ENCODE measurements around the gene WFIKKN1. TPM values are rescaled to one million over a fixed set of nuclear protein-coding genes. Genes with fewer than 3 reads are reported as not detected.

Gene WFIKKN1
- total RNA-seq, 4 donors from 2014 or later: 2.3 to 13.1 (median 4.2) TPM

DNA sequence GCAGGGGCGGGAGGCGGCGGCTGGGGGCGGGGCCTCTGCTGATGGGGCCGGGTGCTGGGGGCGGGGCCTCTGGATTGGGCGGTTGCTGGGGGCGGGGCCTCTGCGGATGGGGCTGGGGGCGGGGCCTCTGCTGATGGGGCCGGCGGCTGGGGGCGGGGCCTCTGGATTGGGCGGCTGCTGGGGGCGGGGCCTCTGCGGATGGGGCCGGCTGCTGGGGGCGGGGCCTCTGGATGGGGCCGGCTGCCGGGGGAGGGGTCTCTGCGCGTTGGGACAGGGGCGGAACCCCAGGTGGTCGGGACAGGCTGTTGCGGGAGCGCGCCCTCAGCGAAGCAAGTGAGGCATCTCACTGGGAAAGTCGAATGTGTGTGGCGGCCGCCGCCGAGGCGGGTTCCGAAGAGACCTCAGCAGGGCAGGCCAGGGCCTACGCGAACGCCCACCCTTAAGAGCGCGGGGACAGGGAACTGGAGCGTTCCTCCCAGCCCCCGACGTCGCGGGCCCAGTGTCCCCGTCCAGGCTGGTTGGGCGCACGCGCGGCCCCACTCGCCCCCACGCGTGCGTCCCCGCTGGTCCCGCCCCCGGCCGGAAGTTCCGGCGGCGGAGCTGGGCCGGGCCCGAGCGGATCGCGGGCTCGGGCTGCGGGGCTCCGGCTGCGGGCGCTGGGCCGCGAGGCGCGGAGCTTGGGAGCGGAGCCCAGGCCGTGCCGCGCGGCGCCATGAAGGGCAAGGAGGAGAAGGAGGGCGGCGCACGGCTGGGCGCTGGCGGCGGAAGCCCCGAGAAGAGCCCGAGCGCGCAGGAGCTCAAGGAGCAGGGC, 49.2 kb downstream of the WFIKKN1 start, which contains the start of gene STUB1:
Gene STUB1, plus strand, starts transcription at position 597 of the 811 bp plus-strand sequence. Its CDS starts 116 bp downstream, at position 713.
- TF ChIP-seq POLR2A (IDR thresholded peaks at IDR 0.05) (peak; percentile 44), POLR2AphosphoS5 (IDR thresholded peaks at IDR 0.05) (peak in 2 of 3 donors; percentile 59 to 74), EP300 (IDR thresholded peaks at IDR 0.05; ENCODE audit: low read depth) (no peak)
- TF ChIP-seq, protein P1, sequence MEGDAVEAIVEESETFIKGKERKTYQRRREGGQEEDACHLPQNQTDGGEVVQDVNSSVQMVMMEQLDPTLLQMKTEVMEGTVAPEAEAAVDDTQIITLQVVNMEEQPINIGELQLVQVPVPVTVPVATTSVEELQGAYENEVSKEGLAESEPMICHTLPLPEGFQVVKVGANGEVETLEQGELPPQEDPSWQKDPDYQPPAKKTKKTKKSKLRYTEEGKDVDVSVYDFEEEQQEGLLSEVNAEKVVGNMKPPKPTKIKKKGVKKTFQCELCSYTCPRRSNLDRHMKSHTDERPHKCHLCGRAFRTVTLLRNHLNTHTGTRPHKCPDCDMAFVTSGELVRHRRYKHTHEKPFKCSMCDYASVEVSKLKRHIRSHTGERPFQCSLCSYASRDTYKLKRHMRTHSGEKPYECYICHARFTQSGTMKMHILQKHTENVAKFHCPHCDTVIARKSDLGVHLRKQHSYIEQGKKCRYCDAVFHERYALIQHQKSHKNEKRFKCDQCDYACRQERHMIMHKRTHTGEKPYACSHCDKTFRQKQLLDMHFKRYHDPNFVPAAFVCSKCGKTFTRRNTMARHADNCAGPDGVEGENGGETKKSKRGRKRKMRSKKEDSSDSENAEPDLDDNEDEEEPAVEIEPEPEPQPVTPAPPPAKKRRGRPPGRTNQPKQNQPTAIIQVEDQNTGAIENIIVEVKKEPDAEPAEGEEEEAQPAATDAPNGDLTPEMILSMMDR (IDR thresholded peaks at IDR 0.05): no peak
- H3K4me3 ChIP-seq: peak within 1 kb of the TSS; percentile 69 to 86 (median 79)
- peaks cover 0 to 9% (median 0%) of the 10 kb centered on the region in 4 donors for H3K36me3 ChIP-seq
- peaks cover 44 to 81% (median 65%) of the 10 kb centered on the region in 4 donors for H3K4me1 ChIP-seq
- H3K9me3 ChIP-seq: no peaks in the 10 kb centered on the region
- peak; percentile 92 for DNase-seq
- in situ Hi-C loops (cut with MboI; ENCODE audit: low pct_ligation_motif_present in 1 of 4, low pct_unique_long_range_greater_than_20kb in 1 of 4, low sequenced_read_pairs in 3 of 4): no loop called here
- intact Hi-C loops (cut with DNase I; ENCODE audit: low total_unique reads): no loop called here
- H3K27me3 ChIP-seq: no peaks in the 10 kb centered on the region
- peak within 1 kb of the TSS; percentile 91 to 96 (median 95) for H3K27ac ChIP-seq
- 0% methylated on average over 54 of the region's 91 CpGs; no CpG with 5 or more reads in 1 of the 2 donors for WGBS, 2 donors (ENCODE audit: low coverage in 1 of 2)

DNA sequence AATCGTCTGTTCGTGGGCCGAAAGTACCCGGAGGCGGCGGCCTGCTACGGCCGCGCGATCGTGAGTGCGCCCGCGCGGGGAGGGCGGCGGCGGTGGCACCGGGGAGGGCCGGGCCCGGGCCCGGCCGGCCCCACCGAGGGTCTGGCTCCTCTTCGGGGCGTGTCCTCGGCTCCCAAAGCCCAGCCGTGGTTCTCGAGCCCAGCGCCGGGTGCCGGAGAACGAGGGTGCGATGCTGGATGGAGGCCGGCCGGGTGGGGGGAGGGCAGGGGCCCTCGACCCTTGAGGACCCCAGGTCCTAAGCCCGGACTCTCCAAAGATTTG, 49.8 kb downstream of the WFIKKN1 start:
- Histone ChIP-seq H3K9me3 (no peaks in the 10 kb centered on the region), H3K4me1 (peaks cover 42 to 80% (median 64%) of the 10 kb centered on the region in 4 donors), H3K4me3 (peak overlapping the region; percentile 69 to 86 (median 79)), H3K27me3 (no peaks in the 10 kb centered on the region), H3K27ac (peak overlapping the region; percentile 91 to 96 (median 95)), H3K36me3 (peaks cover 0 to 9% (median 0%) of the 10 kb centered on the region in 4 donors)
- WGBS, 2 donors (ENCODE audit: low coverage in 1 of 2): 1% methylated on average over 27 of the region's 38 CpGs; no CpG with 5 or more reads in 1 of the 2 donors
- in situ Hi-C loops (cut with MboI; ENCODE audit: low pct_ligation_motif_present in 1 of 4, low pct_unique_long_range_greater_than_20kb in 1 of 4, low sequenced_read_pairs in 3 of 4): no loop called here
- TF ChIP-seq EP300 (IDR thresholded peaks at IDR 0.05; ENCODE audit: low read depth) (no peak), POLR2AphosphoS5 (IDR thresholded peaks at IDR 0.05) (no peak), POLR2A (IDR thresholded peaks at IDR 0.05) (no peak)
- TF ChIP-seq, protein P1 (IDR thresholded peaks at IDR 0.05): no peak
- DNase-seq: no peak
- intact Hi-C loops (cut with DNase I; ENCODE audit: low total_unique reads): no loop called here

DNA sequence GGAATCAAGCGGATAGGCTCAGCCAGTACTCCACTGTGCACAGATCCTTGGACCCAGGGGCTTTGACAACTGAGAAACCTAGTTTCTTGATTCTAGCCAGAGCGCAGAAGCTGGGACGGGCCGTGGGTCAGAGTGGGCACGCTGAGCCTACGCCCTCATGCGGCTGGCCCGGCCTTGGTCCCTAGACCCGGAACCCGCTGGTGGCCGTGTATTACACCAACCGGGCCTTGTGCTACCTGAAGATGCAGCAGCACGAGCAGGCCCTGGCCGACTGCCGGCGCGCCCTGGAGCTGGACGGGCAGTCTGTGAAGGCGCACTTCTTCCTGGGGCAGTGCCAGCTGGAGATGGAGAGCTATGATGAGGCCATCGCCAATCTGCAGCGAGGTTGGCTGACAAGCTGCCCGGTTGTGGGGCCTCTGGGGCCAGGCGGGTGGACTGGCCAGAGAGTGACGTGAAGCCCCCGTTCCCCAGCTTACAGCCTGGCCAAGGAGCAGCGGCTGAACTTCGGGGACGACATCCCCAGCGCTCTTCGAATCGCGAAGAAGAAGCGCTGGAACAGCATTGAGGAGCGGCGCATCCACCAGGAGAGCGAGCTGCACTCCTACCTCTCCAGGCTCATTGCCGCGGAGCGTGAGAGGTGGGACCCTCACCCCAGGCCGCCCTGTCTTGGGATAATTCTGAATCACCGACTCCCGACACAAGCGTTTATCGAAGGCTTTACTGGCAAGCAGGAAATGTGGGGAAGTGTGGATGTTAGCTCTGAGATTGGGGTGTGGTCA, 50.4 kb downstream of the WFIKKN1 start:
- DNase-seq: peak; percentile 56
- intact Hi-C loops (cut with DNase I; ENCODE audit: low total_unique reads): no loop called here
- peak overlapping the region; percentile 69 to 86 (median 79) for H3K4me3 ChIP-seq
- peaks cover 40 to 75% (median 61%) of the 10 kb centered on the region in 4 donors for H3K4me1 ChIP-seq
- H3K27ac ChIP-seq: peak overlapping the region; percentile 91 to 96 (median 95)
- H3K36me3 ChIP-seq: peaks cover 0 to 9% (median 0%) of the 10 kb centered on the region in 4 donors
- TF ChIP-seq, protein P1 (IDR thresholded peaks at IDR 0.05): peak in 1 of 5 experiments; percentile 8
- peak in 1 of 3 donors; percentile 8 for TF ChIP-seq POLR2AphosphoS5 (IDR thresholded peaks at IDR 0.05)
- no peak for TF ChIP-seq EP300 (IDR thresholded peaks at IDR 0.05; ENCODE audit: low read depth)
- 48% methylated on average over 39 of the region's 44 CpGs; no CpG with 5 or more reads in 1 of the 2 donors for WGBS, 2 donors (ENCODE audit: low coverage in 1 of 2)
- no peaks in the 10 kb centered on the region for H3K9me3 ChIP-seq
- H3K27me3 ChIP-seq: no peaks in the 10 kb centered on the region
- in situ Hi-C loops (cut with MboI; ENCODE audit: low pct_ligation_motif_present in 1 of 4, low pct_unique_long_range_greater_than_20kb in 1 of 4, low sequenced_read_pairs in 3 of 4): no loop called here
